M059J (cell line): ENCODE results near the gene AGFG2. TPM values are rescaled to one million over a fixed set of nuclear protein-coding genes. Genes with fewer than 3 reads are reported as not detected.

Source experiments
- DNase-seq: peaks from one replicate; pipeline ENCODE4 v3.0.0-alpha.2; 2012; ENCODE audit warnings: low read depth
- total RNA-seq: library from RNA; depleted of rRNA; stranded (reverse); fragments of >200 nt; shearing (Covaris generic); gene quantifications from 2 replicates; pipeline ENCODE4 v1.2.3, GENCODE V29; 2014

Gene AGFG2
- total RNA-seq, 1 experiment from 2014 or later: 24.0 TPM

DNA sequence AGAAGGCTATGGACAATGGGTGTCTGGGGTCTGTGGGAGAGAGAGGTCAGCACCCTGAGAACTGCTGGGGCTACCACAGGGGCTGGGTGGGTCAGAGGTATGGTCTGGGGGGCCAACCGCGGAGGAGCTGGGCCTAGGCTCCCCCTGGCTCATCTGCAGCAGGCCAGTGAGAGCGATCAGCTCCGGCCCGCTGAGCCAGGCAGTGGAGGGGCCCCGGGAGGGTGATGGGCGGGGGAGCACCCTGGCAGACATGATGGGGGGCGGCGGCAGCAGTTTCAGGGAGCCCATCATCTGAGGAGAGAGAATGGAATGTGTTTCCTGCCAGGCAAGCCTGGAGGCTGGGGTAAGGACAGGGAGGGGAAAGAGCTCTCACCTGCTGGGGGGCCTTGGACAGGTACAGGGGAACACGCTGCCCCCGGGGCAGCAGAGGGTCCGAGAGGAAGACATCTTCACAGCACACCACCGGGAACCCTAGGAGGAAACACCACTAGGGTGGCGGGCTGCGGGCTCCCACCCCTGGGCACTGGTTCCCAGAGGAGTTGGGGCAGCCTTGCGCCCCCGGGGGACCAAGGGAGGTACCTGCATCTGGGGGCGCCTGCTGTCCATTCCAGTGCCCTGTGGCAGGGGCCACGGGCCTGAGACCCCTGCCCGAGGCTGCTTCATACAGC lies 33.4 kb downstream of the AGFG2 start:
- no peak for DNase-seq

DNA sequence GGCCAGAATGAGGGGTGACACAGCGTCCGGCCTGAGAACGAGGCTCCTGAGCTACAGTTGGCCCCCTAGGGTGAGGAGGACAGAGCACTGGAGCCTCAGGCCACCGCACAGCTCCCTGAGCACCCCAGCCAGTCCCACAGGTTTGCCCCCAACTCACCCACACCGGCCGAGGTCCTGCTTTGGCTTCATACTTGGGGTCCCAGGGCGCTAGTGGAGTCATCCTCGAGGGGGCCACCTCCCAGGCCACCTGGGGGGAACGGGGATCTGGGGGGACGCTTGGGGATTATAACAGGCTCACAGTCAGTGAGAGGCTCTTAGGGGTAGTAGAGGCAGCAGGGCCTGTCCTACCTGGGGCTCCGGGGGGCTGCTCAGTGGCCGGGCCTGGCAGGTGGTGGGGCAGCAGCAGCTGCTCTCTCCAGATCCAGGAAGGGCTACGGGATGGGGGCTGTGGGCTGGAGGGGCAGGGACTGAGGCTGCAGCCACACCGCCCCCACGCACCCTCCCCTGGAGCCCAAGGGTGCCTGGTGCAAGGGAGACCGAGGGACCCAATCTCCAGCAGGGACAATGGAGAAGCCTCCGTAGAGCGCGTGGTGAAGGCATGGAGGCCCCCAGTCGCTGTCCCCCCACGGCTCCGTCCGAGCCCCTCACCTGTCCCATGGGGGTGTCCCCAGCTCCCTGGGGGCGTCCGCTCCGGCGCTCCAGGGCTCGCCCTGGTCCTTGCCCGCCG lies 34.1 kb downstream of the AGFG2 start:
- DNase-seq: no peak

DNA sequence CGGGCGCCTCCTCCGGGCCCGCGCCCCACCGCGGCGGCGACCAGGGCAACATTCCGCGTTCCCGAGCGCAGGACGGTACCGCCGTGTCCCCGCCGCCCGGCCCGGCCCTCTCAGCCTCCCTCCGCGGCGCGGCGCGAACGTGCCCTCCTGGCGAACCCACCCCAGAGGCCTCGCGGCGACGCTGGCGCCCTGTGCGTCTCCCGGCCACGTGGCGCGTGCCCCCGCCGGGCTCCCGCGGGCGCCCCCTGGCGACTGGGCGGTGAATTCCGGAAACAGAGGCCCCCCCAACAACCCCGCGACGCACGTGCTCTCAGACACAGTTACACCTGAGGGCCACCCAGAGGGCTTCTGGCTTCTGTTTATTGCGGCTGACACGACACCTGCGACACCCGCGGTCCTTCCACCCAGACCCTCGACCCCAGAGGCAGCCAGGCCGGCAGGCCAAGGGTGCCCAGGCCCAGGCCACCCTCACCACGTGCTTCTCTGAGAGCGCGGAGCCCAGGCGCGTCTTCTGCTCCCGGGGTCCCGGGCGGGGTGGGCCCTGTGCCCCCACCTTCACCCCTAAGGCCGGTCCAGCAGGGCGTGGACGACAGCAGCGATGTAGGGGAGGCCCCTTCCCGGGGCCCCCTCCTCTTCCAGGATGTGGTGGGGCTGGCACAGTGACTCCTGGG lies 34.8 kb downstream of the AGFG2 start, which contains the start of gene SAP25:
Gene SAP25, minus strand, starts transcription at position 210 of the 671 bp plus-strand sequence. Its CDS starts 158 bp downstream, at position 52.
- DNase-seq: no peak

DNA sequence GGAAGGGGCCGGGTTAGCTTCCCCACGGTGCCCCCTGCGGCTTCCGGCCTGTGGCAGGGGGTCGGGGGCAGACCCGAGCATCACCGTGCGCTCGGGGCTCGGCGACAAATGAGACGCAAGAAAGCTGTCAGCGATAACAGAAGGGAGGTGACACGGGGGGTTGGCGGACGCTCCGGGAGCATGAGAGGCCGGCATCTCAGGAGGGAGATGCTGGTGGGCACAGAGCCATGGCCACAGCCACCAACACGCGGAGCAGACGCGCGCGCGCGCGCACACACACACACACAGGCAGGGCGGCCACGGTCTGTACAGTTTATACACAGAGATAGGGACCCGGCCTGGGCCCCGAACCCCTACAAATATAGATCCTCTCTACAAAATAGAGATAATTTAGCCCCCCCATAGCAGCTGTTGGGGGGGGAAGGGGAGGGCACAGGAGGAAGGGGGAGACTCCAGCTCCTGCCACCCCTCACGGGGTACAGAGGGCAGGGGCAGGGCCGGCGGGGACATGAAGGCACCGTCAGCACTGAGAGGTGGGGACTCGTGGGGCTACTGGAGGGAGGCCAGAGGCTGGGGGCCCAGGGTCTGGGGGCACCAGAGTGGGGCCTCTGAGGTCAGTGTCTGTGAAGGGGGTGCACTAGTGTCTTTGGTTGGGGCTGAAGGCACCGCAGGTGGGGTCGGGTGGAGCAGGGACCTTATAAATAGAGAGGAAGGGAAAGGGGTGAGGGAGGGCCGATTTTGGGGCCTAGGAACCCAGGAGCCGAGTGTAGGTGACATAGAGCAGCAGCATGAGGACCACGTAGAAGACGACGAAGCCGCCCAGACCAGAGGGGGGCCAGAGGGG lies 35.6 kb downstream of the AGFG2 start:
- DNase-seq: no peak

DNA sequence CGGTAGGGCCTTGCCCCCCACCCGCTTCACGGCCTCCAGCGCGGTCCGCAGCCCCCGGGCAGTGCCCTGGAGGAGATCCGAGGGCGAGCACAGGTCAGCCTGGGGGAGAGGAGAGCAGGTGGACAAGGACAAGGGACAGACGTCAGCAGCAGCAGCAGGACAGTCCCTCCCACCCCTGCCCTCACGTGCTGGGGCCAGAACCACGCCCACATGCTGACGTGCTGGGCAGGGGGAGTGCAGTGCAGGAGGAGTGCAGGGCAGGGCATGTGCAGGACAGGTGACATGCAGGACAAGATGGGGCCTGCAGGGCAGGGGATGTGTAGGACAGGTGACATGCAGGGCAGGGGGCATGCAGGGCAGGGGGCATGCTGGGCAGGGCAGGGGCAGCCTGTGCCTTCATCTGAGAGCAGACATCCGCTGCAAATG lies 36.2 kb downstream of the AGFG2 start:
- DNase-seq: no peak

DNA sequence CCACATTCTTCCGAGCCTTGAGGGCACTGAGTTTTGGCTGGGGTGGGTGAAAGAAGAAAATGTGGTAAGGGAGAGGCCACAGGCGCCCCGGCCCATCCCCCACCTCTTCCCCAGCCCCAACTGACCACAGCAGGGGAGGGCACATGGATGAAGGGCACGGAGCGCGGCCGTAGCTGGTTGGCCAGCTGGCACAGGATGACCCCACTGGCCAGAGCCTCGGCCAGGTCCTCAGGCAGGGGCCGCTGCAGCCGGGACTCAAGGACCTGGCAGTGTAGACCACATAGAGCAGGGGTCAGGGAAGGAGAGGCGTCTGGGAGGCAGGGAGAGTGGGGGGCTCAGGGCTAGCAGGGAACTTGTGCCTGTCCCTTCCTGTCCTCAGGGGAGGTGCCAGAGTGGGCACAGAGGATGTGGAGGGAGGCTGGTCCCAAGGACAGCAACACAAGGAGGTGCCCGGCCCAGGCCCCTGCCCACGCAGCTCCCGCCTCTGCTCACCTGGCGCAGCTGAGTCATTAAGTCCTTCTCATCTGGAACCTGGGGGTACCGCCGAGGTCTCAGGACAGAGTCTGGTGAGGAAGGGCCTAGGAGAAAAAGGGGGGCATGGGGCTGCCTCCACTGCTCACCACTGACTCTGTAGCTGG lies 36.9 kb downstream of the AGFG2 start:
- no peak for DNase-seq

DNA sequence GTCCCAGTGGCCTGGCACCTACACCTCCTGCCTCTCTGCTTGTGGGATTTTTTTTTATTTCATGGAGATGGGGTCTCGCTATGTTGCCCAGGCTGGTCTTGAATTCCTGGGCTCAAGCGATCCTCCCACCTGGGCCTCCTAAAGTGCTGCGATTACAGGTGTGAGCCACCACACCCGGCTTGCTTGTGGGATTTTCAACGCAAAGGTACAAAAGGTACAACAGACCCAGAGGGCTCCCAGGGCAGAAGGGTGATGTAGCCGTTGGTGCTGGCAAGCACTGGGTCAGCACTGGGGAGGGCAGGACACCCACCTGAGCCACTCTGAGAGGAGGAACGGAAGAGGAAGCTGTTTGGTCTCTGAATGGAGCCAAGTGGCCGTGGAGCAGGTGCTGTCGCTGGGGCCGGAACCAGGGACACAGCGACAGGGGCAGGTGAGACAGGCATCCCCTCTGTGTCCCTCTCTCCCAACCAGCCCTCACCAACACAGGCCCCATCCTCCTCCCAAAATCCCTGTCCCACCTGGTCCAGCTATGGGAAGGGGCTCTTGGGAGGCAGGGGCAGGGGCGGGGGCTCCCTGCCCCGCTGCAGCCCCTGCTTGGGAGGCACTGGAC lies 37.5 kb downstream of the AGFG2 start:
- DNase-seq: no peak

DNA sequence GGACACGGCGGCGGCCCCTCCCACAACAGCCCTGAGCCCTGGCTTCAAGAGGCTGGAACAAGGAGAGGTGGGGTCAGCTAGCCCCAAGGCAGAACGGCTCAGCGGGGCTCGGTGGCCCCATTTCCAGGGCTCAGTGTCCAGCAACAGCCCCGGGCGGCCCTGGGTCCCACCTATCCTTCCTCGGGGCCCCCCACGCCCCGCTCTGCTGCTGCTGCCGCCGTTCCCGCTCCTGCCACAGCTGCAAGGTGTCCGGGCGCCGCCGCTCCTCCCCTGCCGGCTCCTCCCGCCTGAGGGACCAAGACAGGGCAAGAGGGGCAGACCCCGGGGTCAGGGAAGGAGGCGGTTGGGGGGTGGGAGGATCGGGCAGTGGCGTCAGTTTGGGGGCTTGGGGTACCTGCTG lies 38.1 kb downstream of the AGFG2 start:
- no peak for DNase-seq

DNA sequence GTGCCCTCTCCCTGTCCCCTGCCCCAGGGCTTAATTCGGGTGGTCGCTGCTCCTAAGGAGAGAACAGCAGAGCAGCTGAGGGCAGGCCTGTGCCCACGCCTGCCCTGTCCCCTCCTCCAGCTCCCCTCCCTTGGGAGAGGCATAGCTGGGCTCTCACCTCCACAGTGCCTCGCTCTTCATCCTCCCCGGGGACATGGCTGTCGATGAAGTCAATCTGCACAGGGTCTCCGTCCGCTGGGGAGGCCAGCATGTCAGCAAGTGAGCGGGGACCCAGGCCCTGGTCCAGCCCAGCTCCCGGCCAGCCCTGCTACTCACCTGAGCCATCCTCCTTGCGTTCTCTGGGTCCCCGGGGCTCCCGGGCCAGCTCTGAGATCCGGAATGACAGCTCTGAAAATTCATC lies 38.5 kb downstream of the AGFG2 start:
- DNase-seq: no peak

DNA sequence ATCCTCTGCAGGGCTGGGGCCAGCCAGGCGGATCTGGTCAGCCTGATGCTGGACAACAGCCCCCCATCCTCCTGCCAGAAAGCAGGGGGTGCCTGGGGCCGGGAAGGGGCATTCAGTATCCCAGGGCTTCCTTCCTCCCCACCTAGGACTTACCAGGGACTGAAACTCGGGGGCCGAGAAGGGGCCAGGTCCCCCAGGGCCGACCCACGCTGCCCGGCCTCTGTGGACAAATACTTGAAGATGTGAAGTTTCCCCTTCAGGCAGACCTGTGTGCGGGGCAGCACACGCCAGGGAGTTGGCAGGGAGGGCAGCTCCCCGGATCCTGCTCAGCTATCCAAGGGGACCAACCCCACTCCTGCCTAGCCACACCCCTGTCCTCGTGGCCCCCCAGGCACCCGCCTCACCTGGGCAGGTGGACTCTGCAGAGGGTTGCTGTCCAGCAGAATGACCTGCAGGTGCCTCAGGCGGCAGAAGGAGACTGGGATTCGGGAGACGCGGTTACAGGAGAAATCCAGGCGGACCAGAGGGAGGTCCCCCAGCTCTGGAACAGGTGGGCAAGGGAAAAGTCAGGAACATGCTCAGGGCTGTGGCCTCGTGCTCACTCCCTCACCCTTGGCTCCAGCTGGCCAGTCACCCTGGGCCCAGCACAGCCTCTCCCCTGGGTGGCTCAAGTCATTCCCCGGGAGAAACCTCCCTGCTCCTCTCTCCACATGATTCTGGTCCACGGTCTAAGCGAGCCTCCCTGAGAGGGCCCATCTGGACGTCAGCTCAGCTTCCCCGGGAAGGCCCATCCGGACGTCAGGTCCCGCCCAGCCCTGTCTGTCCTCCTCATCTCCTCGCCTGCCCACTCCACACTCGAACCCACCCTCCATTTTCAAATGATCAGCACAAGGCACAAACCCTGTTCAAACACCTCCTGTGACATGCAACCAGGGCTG lies 39.5 kb downstream of the AGFG2 start:
- no peak for DNase-seq

DNA sequence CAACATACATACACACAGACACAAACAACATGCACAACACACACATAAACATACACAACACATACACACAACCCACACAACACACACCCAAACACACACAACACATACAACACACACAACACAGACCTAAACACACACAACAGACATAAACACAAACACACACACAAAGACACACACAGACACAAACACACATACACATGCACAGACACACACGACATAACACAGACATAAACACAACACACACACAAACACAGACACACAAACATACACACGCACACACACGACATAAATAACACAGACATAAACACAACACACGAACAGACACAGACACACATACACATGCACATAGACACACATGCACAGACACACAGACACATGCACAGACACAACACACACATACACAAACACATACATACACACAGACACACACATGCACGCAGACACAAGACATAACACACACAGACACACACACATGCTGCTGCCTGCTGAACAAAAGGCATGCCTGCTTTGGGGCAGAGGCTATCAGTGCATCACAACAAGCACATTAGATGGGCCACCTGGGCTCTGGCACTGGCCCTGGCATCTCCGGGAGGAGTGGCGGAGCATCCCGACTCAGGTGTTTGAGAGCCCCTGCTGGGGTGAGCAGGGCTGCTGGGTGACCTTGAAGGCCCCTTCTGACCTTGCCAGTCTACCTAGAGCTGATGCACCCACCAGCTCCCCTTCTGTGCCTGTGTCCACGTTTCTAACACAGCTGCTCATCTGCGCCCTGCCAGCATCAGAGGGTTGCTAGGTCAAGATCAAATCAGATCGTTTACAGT lies 41.7 kb downstream of the AGFG2 start:
- no peak for DNase-seq

DNA sequence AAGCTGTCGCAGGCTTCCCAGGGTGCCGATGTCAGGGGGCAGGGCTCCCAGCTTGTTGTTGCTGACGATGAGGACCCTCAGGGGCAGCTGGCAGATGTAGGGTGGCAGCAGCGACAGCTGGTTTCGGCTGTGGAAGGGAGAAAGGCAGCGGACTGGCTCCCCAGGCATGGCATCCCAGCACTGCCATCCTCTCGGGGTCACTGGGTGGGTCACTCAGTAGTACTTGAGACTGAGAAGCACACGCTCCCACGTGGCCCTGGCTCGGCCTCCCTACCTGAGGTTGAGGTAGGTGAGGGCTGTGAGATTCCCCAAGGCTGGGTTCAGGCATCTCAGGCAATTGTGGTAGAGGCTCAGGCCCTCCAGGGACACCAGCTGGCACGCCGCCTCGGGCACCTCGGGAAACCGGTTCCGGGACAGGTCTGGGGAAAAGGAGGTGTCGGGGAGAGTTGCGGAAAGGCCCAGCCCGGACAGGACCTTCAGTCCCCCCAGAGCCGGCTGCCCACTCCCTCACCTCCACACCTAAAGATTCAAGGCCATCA lies 43.1 kb downstream of the AGFG2 start:
- DNase-seq: no peak

DNA sequence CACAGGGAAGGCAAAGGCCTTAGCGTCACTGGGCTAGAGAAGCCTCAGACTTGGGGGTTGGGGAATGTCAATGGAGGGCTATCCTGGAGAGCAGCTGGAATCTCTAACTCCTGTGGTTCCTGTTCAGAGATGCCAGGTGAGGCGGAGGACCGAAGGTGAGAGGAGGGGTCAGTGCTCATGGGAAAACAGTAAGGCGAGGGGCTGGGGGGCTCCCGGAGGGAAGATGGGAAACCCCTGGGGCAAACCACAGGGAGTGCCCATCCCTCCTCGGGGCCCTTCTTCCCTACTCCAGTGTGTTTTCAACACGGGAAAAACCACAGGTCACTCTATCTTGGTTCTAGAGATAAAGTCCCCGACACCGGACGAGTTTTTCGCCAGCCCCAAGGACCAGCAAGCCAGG lies 43.6 kb downstream of the AGFG2 start:
- no peak for DNase-seq

DNA sequence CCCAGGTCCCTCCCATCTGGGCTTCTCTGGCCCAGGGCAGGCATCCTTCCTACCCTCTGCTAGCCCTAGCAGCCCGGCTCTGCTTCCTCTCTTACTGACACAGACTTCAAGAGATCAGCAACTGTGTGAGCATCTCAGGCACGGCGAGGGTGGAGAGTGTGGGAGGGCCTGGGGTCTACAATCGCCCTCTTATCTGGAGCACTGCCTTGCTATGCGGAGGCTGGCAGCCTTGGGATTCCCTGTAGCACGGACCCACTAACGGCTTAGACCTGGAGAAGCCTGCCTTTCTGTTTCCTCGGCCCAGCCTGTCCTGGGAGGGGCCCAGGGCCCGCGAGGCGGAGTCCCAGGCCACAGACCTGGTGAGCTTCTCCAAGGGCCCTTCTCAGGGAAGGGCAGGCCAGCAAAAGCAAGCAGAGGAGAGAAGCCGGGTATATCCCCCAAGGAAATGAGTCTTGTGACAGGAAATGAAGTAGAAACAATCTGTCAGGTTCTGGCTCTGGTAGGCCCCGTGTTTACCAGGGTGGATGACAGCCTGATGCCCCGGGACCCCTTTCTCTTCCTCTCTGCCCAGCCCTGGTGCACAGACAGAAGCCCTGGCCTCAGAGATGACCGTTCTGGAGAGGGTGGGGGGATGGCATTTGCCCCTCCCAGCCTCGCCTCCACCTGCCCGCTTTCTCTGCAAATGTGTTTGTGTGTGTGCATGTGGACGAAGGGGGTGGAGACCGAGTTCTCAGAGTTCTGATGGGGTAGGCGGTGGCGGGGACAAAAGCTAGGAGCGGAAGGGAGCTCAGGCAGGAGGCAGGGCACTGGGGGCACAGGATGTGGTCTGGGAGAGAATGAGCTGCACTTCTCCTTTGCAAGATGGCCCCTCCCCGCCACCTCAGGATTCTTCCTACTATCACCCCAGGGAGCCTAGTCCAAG lies 44.4 kb downstream of the AGFG2 start:
- no peak for DNase-seq

DNA sequence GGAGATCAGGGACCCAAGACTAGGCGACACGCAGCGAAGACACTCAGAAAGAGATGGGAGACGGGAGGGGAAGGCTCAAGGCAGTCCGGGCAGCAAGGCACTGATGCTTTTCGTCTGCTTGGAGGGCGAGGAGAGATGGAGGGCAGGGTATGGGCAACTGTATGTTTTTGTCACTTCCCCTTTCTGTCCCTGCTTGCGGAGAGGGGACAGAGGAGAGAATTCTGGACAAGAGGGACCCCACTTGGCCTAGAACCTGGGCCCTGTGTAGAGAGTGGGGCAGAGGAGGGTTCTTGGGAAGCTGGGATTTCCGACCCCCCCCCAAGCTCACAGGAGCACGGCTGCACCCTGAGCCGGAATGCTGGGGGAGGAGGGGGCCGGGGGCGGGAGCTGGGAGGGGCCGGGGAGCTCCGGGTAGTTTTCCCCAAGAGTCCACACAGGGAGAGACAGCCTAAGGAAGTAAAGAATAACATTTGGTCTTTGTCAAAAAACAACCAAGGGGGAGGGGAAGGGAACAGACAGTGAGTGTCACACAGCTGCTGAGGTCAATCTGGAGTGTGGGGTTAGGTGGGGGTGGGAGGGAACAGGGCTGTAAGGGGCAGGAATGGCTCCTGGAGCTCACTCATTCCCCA lies 45.2 kb downstream of the AGFG2 start:
- no peak for DNase-seq

DNA sequence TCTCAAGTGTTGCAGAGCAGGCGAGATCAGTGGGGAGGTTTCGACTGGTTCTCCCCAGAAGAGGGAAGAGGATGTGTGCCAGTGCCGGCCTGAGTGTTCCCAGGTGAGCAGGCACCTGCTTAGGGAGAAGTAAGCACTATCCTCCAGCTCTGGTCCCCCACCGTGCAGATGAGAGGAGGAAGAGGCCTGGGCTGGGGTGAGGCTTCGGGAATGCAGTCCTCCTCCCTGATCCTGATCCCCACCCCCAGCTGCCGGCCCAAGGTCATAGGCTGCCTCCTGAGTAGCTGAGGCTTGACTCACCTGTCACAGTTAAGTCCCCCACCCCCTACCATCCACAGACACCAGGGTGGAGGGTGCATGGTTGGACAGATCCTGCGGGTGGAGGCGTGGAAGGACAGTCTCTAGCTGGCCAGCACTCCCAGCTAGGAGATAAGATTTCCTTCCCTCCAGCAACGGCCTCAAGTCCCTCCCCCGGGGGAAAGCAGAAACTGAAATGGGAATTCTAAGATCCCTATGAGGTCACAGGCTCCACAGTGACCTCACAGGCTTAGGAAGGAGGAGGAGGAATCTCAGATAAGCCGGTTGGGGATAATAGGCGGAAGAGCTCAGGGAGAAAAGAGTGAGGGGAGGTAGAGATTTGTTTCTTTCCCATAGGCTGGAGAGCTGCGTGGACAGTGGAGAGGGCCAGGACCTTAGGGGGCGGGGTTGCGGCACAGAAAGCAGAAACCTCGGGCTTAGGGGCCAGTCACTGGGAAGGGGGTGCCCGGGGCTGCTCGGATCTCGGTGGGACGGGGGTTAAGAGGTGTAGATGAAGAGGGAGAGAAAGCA lies 45.9 kb downstream of the AGFG2 start:
- DNase-seq: peak; percentile 70
